ENCODE results near the gene THRAP3.
A peak's percentile ranks its signal among the peaks of the same experiment; 100 is the strongest.

THRAP3 gene

GRCh38 chr1:36253161-36253862, 29.1 kb downstream of the THRAP3 start:
- DNase-seq, result no peak

DNA sequence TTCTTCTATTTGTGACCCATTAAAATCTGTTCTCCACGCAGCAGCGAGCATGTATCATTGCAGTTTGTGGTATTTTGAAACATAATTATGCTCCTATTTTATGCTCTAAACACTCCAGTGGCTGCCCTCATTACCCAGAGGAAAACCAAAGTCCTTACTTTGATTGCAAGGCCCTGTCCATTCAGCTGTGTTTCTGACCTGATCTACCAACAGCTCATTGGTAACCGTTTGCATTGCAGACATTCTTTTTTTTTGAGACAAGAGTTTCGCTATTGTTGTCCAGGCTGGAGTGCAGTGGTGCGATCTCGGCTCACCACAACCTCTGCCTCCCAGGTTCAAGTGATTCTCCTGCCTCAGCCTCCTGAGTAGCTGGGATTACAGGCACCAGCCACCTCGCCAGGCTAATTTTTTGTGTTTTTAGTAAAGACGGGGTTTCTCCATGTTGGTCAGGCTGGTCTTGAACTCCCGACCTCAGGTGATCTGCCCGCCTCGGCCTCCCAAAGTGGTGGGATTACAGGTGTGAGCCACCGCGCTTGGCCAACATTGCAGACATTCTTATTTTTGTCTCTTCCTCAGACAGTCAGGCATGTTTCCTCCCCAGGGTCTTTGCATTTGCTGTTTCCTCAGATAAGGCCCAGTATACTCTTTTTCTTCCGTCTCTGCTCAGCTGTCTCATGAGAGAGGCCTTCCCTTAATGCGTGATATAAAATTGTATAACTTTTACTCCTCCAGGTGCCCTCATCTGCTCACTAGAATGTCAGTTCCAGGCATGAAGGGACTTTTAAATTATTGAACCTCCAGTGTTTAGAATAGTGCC, 32.5 kb downstream of the THRAP3 start:
- no peak for DNase-seq

DNA sequence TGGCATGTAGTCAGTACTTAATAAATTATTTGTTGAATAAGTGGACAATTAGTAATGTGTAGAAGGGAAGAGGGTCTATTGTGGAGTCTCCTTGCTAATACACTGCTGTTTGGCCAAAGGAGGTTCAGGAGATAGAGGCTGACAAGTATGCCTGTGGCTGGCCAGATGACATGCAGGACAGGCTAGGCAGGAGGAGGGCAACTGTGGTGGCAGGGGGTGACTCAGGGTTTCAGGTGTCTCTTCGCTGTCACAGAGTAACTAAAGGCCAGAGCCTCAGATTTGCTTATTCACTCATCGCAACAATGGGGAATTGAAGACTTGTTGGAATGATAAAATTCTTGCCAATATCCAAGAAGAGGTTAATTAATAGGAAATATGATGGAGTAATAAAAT, 33.1 kb downstream of the THRAP3 start:
- DNase-seq, result no peak

- DNase-seq, result no peak
Measured at GRCh38 chr1:36258960-36259344, 34.7 kb downstream of the THRAP3 start.

GRCh38 chr1:36268981-36269380, 44.7 kb downstream of the THRAP3 start:
- no peak for DNase-seq

GRCh38 chr1:36269408-36269838, 45.2 kb downstream of the THRAP3 start:
- DNase-seq, result no peak

DNA sequence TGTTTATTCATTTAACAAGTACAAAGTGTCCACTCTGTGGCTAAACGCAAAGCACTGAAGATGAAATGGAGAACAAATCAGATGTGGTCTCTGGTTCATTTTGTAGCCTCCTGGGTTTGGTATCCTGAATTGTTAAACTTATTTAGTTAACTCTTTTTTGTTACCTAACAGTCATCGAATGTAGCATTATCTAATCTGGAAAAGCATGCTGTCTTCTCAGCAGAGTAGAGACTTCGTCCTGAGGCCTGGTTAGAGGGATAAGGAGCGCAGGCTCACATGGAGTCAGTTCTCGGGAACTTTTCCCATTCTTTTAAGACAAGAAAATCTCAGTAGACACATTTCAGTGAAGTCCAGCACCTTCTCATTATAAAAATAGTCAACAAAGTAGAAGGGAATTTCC, 48.8 kb downstream of the THRAP3 start:
- DNase-seq, result no peak

GRCh38 chr1:36274201-36274600, 50.0 kb downstream of the THRAP3 start:
- DNase-seq, result no peak

GRCh38 chr1:36276688-36277087, 52.4 kb downstream of the THRAP3 start:
- no peak for DNase-seq

GRCh38 chr1:36279110-36279788, 55.0 kb downstream of the THRAP3 start:
- no peak for DNase-seq

DNA sequence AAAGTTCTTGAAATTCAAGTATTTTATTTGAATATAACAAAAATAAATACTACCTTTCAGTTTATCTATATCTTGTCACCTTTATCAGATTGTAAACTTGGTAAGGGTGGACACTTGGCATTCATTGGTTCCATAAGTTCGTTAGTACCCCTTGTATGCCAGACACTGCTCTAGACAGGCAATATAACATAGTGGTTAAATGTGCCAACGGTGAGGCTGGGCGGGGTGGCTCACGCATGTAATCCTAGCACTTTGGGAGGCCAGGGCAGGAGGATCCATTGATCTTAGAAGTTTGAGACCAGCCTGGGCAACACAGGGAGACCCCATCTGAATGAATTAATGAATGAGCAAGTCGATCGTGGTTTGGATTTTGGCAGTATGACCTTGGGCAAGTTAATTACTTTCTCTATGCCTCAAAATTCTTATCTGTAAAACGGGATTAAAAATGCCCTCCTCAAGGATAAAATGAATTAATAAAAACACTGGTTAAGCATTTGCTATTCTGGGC, 55.6 kb downstream of the THRAP3 start:
- DNase-seq, result no peak

DNA sequence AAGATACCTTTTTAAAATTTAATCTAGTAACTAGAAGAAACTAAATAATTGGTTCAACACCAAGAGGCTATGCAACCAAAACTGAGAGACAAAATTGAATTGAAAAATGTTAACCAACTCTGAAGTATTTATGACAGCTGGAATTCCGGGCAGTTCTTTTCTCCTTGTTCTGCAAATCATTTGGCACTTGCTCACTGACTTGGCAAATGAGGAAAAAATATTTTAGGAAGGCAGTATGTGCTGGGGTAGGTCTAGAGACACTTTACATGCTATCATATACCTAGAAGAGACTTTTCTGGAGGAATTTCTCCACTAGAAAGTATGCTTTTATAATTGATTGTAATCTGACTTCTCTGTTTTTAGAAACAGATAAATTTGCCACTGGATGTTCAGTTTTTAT, 59.8 kb downstream of the THRAP3 start:
- DNase-seq, result no peak

DNA sequence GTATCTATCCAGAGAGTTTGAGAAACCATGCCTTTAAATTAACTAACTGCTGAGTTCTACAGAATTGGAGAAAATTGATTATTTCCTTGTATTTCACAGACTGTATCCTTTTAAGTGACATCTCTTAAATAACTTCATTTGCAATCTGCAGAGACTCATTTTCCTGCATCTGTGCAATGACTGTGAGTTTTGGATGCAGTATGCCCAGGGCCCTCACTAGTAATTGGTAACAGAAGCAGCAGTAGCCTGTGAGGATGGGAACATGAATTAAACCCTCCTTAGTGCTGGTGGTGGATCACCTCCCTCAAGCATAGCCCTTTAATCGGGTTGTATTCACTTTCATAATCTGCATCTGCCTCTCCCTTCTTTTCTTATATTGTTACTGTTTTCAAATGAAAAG, 60.3 kb downstream of the THRAP3 start:
- DNase-seq, result no peak

GRCh38 chr1:36285443-36286101, 61.3 kb downstream of the THRAP3 start:
- peak; percentile 68 for DNase-seq

DNA sequence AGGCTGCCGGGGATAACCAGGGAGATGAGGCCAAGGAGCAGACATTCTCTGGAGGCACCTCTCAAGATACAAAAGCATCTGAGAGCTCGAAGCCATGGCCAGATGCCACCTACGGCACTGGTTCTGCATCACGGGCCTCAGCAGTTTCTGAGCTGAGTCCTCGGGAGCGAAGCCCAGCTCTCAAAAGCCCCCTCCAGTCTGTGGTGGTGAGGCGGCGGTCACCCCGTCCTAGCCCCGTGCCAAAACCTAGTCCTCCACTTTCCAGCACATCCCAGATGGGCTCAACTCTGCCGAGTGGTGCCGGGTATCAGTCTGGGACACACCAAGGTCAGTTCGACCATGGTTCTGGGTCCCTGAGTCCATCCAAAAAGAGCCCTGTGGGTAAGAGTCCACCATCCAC, 62.6 kb downstream of the THRAP3 start:
- DNase-seq, result no peak

- DNase-seq, result no peak
Measured at GRCh38 chr1:36287595-36287994, 63.4 kb downstream of the THRAP3 start.

GRCh38 chr1:36295390-36295789, 71.1 kb downstream of the THRAP3 start:
- no peak for DNase-seq

DNA sequence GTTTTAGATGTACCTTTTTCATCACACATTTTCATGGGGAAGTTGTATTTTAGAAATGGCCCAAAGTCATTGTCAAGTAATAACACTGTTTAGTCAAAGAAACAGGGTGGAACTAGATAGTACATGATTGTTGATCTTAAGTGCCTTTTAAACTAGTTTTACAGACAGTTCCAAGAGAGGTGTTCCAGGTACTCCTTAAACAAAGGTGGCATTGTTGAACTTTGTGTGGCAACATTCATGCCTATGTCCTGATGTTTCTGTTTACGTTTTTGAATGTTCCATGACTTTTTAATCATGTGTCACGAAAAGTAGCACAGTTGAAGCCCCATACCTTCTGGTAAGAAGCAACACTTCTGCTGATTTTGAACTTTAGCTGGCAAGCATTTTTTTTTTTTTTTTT, 72.8 kb downstream of the THRAP3 start:
- no peak for DNase-seq

- no peak for DNase-seq
Measured at GRCh38 chr1:36298640-36299039, 74.4 kb downstream of the THRAP3 start.

DNA sequence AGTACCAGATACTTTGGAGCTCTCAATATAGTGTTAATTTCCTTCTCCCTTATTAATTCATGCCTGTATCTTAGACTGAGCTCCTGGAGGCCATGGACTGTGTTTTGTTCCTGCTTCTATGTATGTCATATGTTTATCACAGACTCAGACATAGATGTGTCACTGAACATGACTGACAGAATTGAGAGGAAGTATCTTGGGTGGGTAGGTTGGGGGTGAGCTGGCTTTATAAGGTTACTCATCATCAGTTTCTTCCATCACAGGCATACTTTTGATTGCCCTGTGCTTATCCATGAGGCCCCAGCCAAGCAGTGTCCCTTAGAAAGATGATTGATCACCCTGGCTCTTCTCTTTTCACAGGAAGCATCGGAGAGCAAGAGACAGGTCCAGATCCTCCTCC, 76.3 kb downstream of the THRAP3 start:
- no peak for DNase-seq

DNA sequence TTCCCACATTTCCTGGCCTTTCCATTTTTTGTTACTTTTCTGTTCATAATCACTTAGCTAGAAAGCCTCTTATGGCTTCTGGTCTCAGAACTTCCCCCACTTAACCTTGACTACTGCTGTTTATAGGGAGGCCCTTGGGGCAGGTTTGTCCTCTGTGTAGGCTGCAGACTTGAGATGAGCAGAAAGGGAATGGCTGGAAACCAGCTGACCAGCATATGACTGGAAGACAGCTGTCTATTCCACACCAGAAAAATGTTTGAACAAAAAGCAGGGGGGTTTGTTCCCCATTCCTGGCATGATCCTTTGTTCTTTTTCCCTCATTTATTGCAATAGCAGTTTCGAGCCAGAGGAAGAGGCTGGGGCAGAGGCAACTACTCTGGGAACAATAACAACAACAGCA, 77.0 kb downstream of the THRAP3 start:
- no peak for DNase-seq

DNA sequence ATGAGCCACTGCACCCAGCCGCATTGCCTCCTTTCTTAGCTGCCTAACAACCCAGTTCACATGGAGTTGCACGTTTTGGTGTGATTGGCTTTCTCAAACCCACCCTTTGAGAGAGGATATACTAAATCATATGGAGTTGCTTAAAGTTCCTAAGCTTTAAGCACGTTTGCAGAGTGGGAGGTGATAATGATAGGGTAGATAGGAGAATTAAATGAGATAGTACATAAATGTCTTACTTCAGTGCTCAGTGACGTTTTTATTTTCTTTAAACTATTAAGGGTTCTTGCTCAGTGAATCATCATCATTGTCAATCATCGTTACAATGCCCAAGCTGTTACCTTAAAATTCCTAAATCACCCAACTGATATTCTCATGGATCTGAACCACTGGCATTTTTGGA, 79.0 kb downstream of the THRAP3 start:
- no peak for DNase-seq

DNA sequence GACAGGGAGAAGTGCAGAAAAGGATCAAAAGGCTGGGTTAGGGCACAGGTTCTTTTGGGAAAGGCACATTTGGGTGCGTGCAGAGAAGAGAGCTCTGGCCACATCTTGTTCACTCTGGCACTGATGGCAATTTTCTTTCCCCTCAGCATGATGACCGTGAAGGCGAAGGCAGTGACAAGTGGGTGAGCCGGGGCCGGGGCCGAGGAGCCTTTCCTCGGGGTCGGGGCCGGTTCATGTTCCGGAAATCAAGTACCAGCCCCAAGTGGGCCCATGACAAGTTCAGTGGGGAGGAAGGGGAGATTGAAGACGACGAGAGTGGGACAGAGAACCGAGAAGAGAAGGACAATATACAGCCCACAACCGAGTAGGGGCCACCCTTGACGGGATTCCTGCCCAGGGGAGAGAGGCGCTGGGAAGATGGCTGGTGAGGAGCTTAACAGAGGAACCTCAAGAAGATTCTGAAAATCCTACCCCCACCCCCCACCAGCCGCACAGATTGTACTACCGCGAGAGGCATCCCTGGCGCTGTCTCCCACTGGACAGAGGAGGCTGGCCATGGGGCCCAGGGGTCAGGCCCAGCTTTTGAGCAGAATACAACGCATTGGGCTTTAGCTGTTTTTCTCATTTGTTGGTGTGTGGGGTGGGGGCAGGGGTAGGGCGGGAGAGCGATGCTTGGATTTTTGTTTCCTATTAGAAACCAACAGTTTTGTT, 79.6 kb downstream of the THRAP3 start:
- DNase-seq, result no peak
